SK-N-SH (cell line): Measurements from ENCODE around the gene ADAMTSL1. TPM values are rescaled to one million over a fixed set of nuclear protein-coding genes. Genes with fewer than 3 reads are reported as not detected.

Experiments used
- CTCF ChIA-PET: fragments of 300-600, 350-600 bp; formaldehyde crosslinking; extraction: SDS; loops from one replicate; lab custom pipeline; 2021; lab: Yijun Ruan, JAX
- POLR2A ChIA-PET: fragments of 350-600 bp; sonication (Branson Sonifier 250); formaldehyde crosslinking; extraction: SDS; loops from one replicate; lab custom pipeline; 2020; ENCODE audit warnings: antibody characterized with exemption, inconsistent platforms; lab: Yijun Ruan, JAX
- DNase-seq: peaks from one replicate; pipeline ENCODE4 v3.0.0; 2012
- H2AFZ ChIP-seq: fragments of 200-600 bp; sonication (generic); 2 replicates; pipeline ENCODE4 v1.8.1; 2016; ENCODE audit warnings: antibody characterized with exemption, mild to moderate bottlenecking, low read depth
- H3F3A ChIP-seq: fragments of 200-600 bp; sonication (generic); replicated peaks from 2 replicates; pipeline ENCODE3; 2016; ENCODE audit warnings: antibody characterized with exemption, mild to moderate bottlenecking; ENCODE audit not compliant: insufficient read depth
- H3K27ac ChIP-seq, 2 experiments: fragments of 200-500 bp in 1 of 2; fragments of 200-600 bp in 1 of 2; sonication (Bioruptor generic) in 1 of 2; sonication (generic), shearing (Covaris generic) in 1 of 2; 2 replicates each; pipeline versions ENCODE4 v1.5.1 to v1.6.1; 2014 to 2016; ENCODE audit warnings: low read depth in 2 of 2, inconsistent platforms in 1 of 2, low read length in 1 of 2, mild to moderate bottlenecking in 1 of 2, mixed read lengths in 1 of 2
- H3K27me3 ChIP-seq: fragments of 200-600 bp; sonication (generic), shearing (Covaris generic); 2 replicates; pipeline ENCODE4 v1.6.1; 2016; ENCODE audit warnings: mixed run types; ENCODE audit not compliant: insufficient read depth
- H3K36me3 ChIP-seq, 2 experiments: fragments of 200-500 bp in 1 of 2; fragments of 200-600 bp in 1 of 2; sonication (Bioruptor generic) in 1 of 2; sonication (generic) in 1 of 2; replicated peaks in 1 of 2; 2 replicates each; pipeline versions ENCODE3 to v1.5.1; 2014 to 2016; ENCODE audit warnings: low read length in 1 of 2, mild to moderate bottlenecking in 1 of 2; ENCODE audit not compliant: insufficient read depth in 2 of 2, control insufficient read depth in 1 of 2
- H3K4me1 ChIP-seq, 2 experiments: fragments of 200-500 bp in 1 of 2; fragments of 200-600 bp in 1 of 2; sonication (Bioruptor generic) in 1 of 2; sonication (generic), shearing (Covaris generic) in 1 of 2; 2 replicates each; pipeline versions ENCODE4 v1.5.1 to v1.6.1; 2014 to 2016; ENCODE audit warnings: low read depth in 1 of 2, low read length in 1 of 2, mixed run types in 1 of 2; ENCODE audit not compliant: insufficient read depth in 2 of 2, control insufficient read depth in 1 of 2
- H3K4me2 ChIP-seq: fragments of 200-600 bp; sonication (generic), shearing (Covaris generic); 2 replicates; pipeline ENCODE4 v1.6.1; 2017; ENCODE audit warnings: mixed run types
- H3K4me3 ChIP-seq, 2 experiments: fragments of 200-500 bp in 1 of 2; fragments of 200-600 bp in 1 of 2; sonication (Bioruptor generic) in 1 of 2; sonication (generic), shearing (Covaris generic) in 1 of 2; 2 replicates each; pipeline versions ENCODE4 v1.5.1 to v1.8.1; 2014 to 2016; ENCODE audit warnings: low read depth in 2 of 2, inconsistent platforms in 1 of 2, low read length in 1 of 2, mild to moderate bottlenecking in 1 of 2, mixed read lengths in 1 of 2, moderate library complexity in 1 of 2
- H3K79me2 ChIP-seq: fragments of 200-600 bp; sonication (generic); 2 replicates; pipeline ENCODE4 v1.8.1; 2017; ENCODE audit warnings: mild to moderate bottlenecking; ENCODE audit not compliant: insufficient read depth
- H3K9ac ChIP-seq: fragments of 200-600 bp; sonication (generic); 2 replicates; pipeline ENCODE4 v1.6.1; 2017; ENCODE audit warnings: mixed run types
- H3K9me2 ChIP-seq: fragments of 200-600 bp; sonication (generic); 2 replicates; pipeline ENCODE4 v1.6.1; 2017; ENCODE audit warnings: mixed run types
- H3K9me3 ChIP-seq: fragments of 200-600 bp; sonication (generic); 2 replicates; pipeline ENCODE4 v1.6.1; 2017; ENCODE audit warnings: mixed run types, mild to moderate bottlenecking, moderate library complexity
- H4K20me1 ChIP-seq: fragments of 200-600 bp; sonication (generic); 2 replicates; pipeline ENCODE4 v1.6.1; 2017; ENCODE audit warnings: mild to moderate bottlenecking, mixed run types; ENCODE audit not compliant: insufficient read depth
- ELF1 ChIP-seq: IDR thresholded peaks from 2 replicates; pipeline ENCODE4 v1.4.0; 2012
- FOXM1 ChIP-seq: IDR thresholded peaks from 2 replicates; pipeline ENCODE4 v1.4.0; 2012; ENCODE audit warnings: low read depth, mild to moderate bottlenecking
- GABPA ChIP-seq: IDR thresholded peaks from 2 replicates; pipeline ENCODE4 v1.4.0; 2012; ENCODE audit warnings: low read depth, mild to moderate bottlenecking
- GATA2 ChIP-seq: sonication (generic); formaldehyde crosslinking; IDR thresholded peaks from 2 replicates; pipeline ENCODE4 v1.5.0; 2020; ENCODE audit warnings: mild to moderate bottlenecking, missing genetic modification reagents
- NFIC ChIP-seq: IDR thresholded peaks from 2 replicates; pipeline ENCODE4 v1.4.0; 2012; ENCODE audit warnings: borderline replicate concordance
- NRF1 ChIP-seq: IDR thresholded peaks from 2 replicates; pipeline ENCODE4 v1.6.1; 2012; ENCODE audit warnings: low read depth, mild to moderate bottlenecking, low read length
- REST ChIP-seq: IDR thresholded peaks from 2 replicates; pipeline ENCODE4 v1.6.1; 2012; ENCODE audit warnings: mild to moderate bottlenecking, low read depth, low read length, moderate library complexity
- RXRA ChIP-seq: IDR thresholded peaks from 2 replicates; pipeline ENCODE4 v1.4.0; 2012; ENCODE audit warnings: low read depth, mild to moderate bottlenecking, borderline replicate concordance
- SIN3A ChIP-seq: IDR thresholded peaks from 2 replicates; pipeline ENCODE4 v1.6.1; 2012; ENCODE audit warnings: low read depth, mild to moderate bottlenecking, low read length, moderate library complexity, borderline replicate concordance
- SMC3 ChIP-seq: IDR thresholded peaks from 2 replicates; pipeline ENCODE4 v1.6.1; 2012; ENCODE audit warnings: low read depth, low read length, improper control_type of control experiment
- TAF1 ChIP-seq: IDR thresholded peaks from 2 replicates; pipeline ENCODE4 v1.6.1; 2012; ENCODE audit warnings: low read depth, mild to moderate bottlenecking, low read length, moderate library complexity, borderline replicate concordance
- YY1 ChIP-seq: IDR thresholded peaks from 2 replicates; pipeline ENCODE4 v1.4.0; 2012; ENCODE audit warnings: low read depth, mild to moderate bottlenecking
- ZBTB33 ChIP-seq: IDR thresholded peaks from 2 replicates; pipeline ENCODE4 v1.4.0; 2012; ENCODE audit warnings: low read depth, borderline replicate concordance
- WGBS: methylation state at CpG from one replicate; pipeline ENCODE4 v1.1.6; 2017; ENCODE audit warnings: low lambda C conversion rate; 5-methylcytosine and 5-hydroxymethylcytosine counted together
- polyA plus RNA-seq, 3 experiments: library from polyadenylated mRNA; depleted of rRNA; stranded (reverse); fragments of >200 nt; gene quantifications; 2 replicates each; pipeline ENCODE4 v1.2.3, GENCODE V29; 2012
- TF ChIP-seq, protein P1 (sequence below): fragments of 150-350 bp; IDR thresholded peaks from 2 replicates; pipeline ENCODE4 v1.6.1; 2017; ENCODE audit warnings: antibody characterized with exemption, low read length, low read depth, borderline replicate concordance

The ADAMTSL1 gene
- polyA plus RNA-seq, 1 of the 3 experiments (the other 2 are of a cell fraction): 114 TPM

DNA sequence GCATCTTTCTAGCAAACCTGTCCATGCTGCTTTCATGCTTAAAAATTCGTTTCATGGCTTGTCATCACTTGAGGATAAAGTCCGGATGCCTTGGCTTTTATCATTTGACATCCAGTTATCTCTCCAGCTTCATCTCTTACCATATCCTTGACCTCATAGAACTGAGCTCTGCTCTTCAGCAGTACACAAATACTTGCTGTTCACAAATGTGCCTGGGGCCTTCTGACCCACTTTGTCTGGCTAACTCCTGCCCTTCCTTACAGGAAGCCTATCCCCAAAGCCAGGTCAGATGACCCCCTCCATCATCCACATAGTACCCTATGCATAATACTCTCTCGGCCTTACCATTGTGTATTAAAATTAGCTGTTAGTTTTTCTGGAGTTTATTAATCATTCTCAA lies 310.0 kb downstream of the ADAMTSL1 start:
- no peak for DNase-seq
- H3K9me2 ChIP-seq: no peaks in the 10 kb centered on the region
- ChIA-PET POLR2A (no interaction called here), CTCF (interaction anchor here (1.3 kb wide), 1 partner anchor 529 kb away, joined by 7 read pairs; no protein-coding TSS in a partner anchor)
- peaks cover 0 to 21% of the 10 kb centered on the region in 2 experiments; a peak in 3 of 4 replicates for H3K4me1 ChIP-seq
- no peak overlapping the region for H2AFZ ChIP-seq
- no peak overlapping the region for H3K9ac ChIP-seq
- H3K4me3 ChIP-seq: no peak overlapping the region
- no peak overlapping the region for H3K27ac ChIP-seq
- WGBS: 77% methylated on average over 3 of the region's 3 CpGs
- no peak overlapping the region for H3K4me2 ChIP-seq
- H4K20me1 ChIP-seq: no peaks in the 10 kb centered on the region
- H3K9me3 ChIP-seq: no peaks in the 10 kb centered on the region
- H3K27me3 ChIP-seq: no peaks in the 10 kb centered on the region
- peaks cover 19% of the 10 kb centered on the region for H3F3A ChIP-seq
- peaks cover 3 to 13% of the 10 kb centered on the region in 2 experiments for H3K36me3 ChIP-seq
- no peak for TF ChIP-seq ELF1
- no peak for TF ChIP-seq GATA2
- no peak for TF ChIP-seq TAF1
- no peak for TF ChIP-seq REST
- TF ChIP-seq FOXM1: no peak
- TF ChIP-seq GABPA: no peak
- TF ChIP-seq SIN3A: no peak
- TF ChIP-seq NFIC: no peak
- no peak for TF ChIP-seq NRF1
- TF ChIP-seq, protein P1, sequence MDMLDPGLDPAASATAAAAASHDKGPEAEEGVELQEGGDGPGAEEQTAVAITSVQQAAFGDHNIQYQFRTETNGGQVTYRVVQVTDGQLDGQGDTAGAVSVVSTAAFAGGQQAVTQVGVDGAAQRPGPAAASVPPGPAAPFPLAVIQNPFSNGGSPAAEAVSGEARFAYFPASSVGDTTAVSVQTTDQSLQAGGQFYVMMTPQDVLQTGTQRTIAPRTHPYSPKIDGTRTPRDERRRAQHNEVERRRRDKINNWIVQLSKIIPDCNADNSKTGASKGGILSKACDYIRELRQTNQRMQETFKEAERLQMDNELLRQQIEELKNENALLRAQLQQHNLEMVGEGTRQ: no peak
- peaks cover 25% of the 10 kb centered on the region for H3K79me2 ChIP-seq

GRCh38 chr9:18785604-18786003 lies 311.7 kb downstream of the ADAMTSL1 start:
- peaks cover 16% of the 10 kb centered on the region for H3F3A ChIP-seq
- no peak overlapping the region for H3K4me2 ChIP-seq
- H4K20me1 ChIP-seq: no peaks in the 10 kb centered on the region
- no peaks in the 10 kb centered on the region for H3K9me3 ChIP-seq
- peaks cover 20% of the 10 kb centered on the region; the same call in 1 of the 2 replicates for H3K79me2 ChIP-seq
- 92% methylated on average over 2 of the region's 2 CpGs for WGBS
- POLR2A ChIA-PET: no interaction called here
- CTCF ChIA-PET: interaction anchor here (0.9 to 1.6 kb wide), 2 partner anchors 14 to 343 kb away, joined by 3 to 4 read pairs; no protein-coding TSS in a partner anchor
- H3K9ac ChIP-seq: no peak overlapping the region
- DNase-seq: no peak
- peaks cover 3 to 20% of the 10 kb centered on the region in 2 experiments for H3K36me3 ChIP-seq
- TF ChIP-seq RXRA: no peak
- no peak for TF ChIP-seq GATA2
- TF ChIP-seq YY1: no peak
- TF ChIP-seq ZBTB33: no peak
- TF ChIP-seq SIN3A: no peak
- TF ChIP-seq NFIC: no peak
- TF ChIP-seq SMC3: no peak
- H3K27me3 ChIP-seq: no peaks in the 10 kb centered on the region
- no peaks in the 10 kb centered on the region for H3K9me2 ChIP-seq
- H3K27ac ChIP-seq: peak overlapping the region in 1 of 2 experiments; percentile 61; a peak in 1 of 4 replicates
- H3K4me1 ChIP-seq: peaks cover 0 to 21% of the 10 kb centered on the region in 2 experiments; a peak in 3 of 4 replicates
- no peak overlapping the region for H2AFZ ChIP-seq
- no peak overlapping the region for H3K4me3 ChIP-seq
